Measurements from ENCODE around the gene PTPRG. TPM values are rescaled to one million over a fixed set of nuclear protein-coding genes. Genes with fewer than 3 reads are reported as not detected.

PTPRG gene
- total RNA-seq, 1 experiment from 2014 or later: 0.73 TPM

DNA sequence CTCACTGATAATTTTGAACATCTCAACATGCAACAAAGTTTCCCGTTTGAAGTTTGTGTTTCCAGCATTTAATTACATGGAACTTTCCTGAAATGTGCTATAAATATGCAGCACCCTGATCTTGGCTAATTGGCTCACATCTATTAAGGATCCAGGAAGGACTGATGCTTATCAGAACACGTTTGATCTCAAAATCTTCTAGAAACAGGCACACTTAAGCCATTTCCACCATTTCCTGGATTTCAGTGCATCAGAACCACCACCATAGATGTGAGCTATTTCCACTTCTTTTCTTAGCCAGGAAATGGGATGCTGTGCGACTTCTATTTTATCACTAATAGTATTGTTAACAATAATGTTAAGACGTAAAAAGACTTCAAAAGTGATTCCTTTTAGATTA is 583.1 kb downstream of the PTPRG start:
- no peak overlapping the region for H2AFZ ChIP-seq (ENCODE audit: low read length)
- H3K9me2 ChIP-seq (replicated peaks; ENCODE audit: low read length): no peaks in the 10 kb centered on the region
- 0 out of 2 replicates have a peak, but pooled peaks cover 3% of the 10 kb centered on the region for H3K9me3 ChIP-seq (ENCODE audit: low read length)
- H3K4me3 ChIP-seq (ENCODE audit: low read length): no peak overlapping the region
- H3K9ac ChIP-seq (ENCODE audit: low read length): no peak overlapping the region
- no peaks in the 10 kb centered on the region for H3K79me2 ChIP-seq (ENCODE audit: low read length)
- no peak overlapping the region for H3K27ac ChIP-seq (ENCODE audit: low read length)
- no peak for TF ChIP-seq EZH2 (IDR thresholded peaks at IDR 0.05; ENCODE audit: low read length, unreplicated experiment)
- CTCF ChIA-PET: no interaction called here
- H3K27me3 ChIP-seq (ENCODE audit: low read length): no peaks in the 10 kb centered on the region
- POLR2A ChIA-PET (ENCODE audit: unreplicated experiment): no interaction called here
- no peaks in the 10 kb centered on the region for H3K4me1 ChIP-seq (ENCODE audit: insufficient read depth, low read length)
- no TSS peak for BruUV-seq (replicated peaks)
- DNase-seq (no peak), ATAC-seq (no peak)
- no peaks in the 10 kb centered on the region for H3K36me3 ChIP-seq (ENCODE audit: low read depth, low read length)
- H4K20me1 ChIP-seq (ENCODE audit: low read length): no peaks in the 10 kb centered on the region
- intact Hi-C loops (cut with micrococcal nuclease): no loop called here
- no peaks in the 10 kb centered on the region for H3F3A ChIP-seq (ENCODE audit: low read length, unreplicated experiment)
- no peak overlapping the region for H3K4me2 ChIP-seq (ENCODE audit: low read length)

DNA sequence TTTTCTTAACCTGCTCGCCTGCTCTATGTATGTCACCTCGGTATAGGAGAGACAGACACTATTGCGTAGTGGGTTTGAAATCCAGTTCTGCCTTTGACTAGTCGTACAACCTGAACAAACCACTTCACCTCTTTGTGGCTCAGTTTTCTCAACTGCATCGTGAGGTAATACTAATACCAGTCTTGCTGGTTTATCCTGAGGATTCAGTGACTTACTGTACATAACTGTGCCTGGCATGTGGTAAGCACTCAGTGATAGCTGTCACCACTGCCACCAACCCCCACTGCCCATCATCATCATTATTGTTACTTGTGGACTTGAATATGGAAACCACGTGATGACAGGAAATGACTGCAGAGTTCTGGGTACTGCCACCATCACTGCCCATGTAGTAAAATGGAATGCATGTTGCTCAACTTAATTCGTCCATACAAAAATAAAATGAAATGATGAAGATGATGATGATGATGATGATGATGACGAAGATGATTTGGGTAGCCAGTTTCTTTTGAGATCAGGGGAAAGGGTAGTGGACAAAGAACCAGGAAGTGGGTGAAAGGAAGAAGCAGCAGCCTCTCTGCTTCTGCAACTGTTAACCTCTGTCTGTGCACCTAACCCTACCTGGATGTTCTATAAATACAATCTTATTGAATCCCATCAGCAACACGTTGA is 583.9 kb downstream of the PTPRG start:
- no peak overlapping the region for H3K4me2 ChIP-seq (ENCODE audit: low read length)
- no peaks in the 10 kb centered on the region for H3K4me1 ChIP-seq (ENCODE audit: insufficient read depth, low read length)
- no peak overlapping the region for H3K27ac ChIP-seq (ENCODE audit: low read length)
- ChIA-PET CTCF (no interaction called here), POLR2A (ENCODE audit: unreplicated experiment) (no interaction called here)
- no peaks in the 10 kb centered on the region for H4K20me1 ChIP-seq (ENCODE audit: low read length)
- no peaks in the 10 kb centered on the region for H3K27me3 ChIP-seq (ENCODE audit: low read length)
- H3K4me3 ChIP-seq (ENCODE audit: low read length): no peak overlapping the region
- no peaks in the 10 kb centered on the region for H3K36me3 ChIP-seq (ENCODE audit: low read depth, low read length)
- H3K79me2 ChIP-seq (ENCODE audit: low read length): no peaks in the 10 kb centered on the region
- no peaks in the 10 kb centered on the region for H3K9me2 ChIP-seq (replicated peaks; ENCODE audit: low read length)
- ATAC-seq (no peak), DNase-seq (no peak)
- TF ChIP-seq EZH2 (IDR thresholded peaks at IDR 0.05; ENCODE audit: low read length, unreplicated experiment) (no peak), EZH2phosphoT487 (IDR thresholded peaks at IDR 0.05; ENCODE audit: borderline replicate concordance, low read length) (no peak)
- TF ChIP-seq, protein P1, sequence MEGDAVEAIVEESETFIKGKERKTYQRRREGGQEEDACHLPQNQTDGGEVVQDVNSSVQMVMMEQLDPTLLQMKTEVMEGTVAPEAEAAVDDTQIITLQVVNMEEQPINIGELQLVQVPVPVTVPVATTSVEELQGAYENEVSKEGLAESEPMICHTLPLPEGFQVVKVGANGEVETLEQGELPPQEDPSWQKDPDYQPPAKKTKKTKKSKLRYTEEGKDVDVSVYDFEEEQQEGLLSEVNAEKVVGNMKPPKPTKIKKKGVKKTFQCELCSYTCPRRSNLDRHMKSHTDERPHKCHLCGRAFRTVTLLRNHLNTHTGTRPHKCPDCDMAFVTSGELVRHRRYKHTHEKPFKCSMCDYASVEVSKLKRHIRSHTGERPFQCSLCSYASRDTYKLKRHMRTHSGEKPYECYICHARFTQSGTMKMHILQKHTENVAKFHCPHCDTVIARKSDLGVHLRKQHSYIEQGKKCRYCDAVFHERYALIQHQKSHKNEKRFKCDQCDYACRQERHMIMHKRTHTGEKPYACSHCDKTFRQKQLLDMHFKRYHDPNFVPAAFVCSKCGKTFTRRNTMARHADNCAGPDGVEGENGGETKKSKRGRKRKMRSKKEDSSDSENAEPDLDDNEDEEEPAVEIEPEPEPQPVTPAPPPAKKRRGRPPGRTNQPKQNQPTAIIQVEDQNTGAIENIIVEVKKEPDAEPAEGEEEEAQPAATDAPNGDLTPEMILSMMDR (conservative IDR thresholded peaks at IDR 0.05; ENCODE audit: low read depth, low read length): no peak
- no peak overlapping the region for H2AFZ ChIP-seq (ENCODE audit: low read length)
- no TSS peak for BruUV-seq (replicated peaks)
- 0 out of 2 replicates have a peak, but pooled peaks cover 3% of the 10 kb centered on the region for H3K9me3 ChIP-seq (ENCODE audit: low read length)
- intact Hi-C loops (cut with micrococcal nuclease): no loop called here
- H3K9ac ChIP-seq (ENCODE audit: low read length): no peak overlapping the region
- no peaks in the 10 kb centered on the region for H3F3A ChIP-seq (ENCODE audit: low read length, unreplicated experiment)

DNA sequence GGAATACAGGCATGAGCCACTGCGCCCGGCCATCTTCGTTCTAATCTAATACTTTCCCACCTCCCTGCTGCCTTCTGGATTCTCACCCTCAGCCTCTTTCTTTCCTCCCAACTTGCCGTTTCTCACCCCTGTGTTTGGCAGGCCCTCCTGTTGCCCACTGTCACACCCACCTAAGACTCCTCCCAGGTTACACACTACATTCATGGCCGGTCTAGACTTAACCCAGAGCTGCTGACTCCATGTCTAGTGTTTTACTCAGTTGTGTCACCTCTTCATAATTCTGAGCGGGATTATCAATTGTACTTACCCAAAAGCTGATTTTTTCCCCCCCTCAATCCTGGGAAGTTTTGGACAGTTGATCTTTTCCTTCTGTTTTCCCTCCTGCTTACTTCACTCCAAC is 588.2 kb downstream of the PTPRG start:
- Histone ChIP-seq H3K36me3 (ENCODE audit: low read depth, low read length) (no peaks in the 10 kb centered on the region), H3K27me3 (ENCODE audit: low read length) (no peaks in the 10 kb centered on the region), H2AFZ (ENCODE audit: low read length) (no peak overlapping the region), H3K9me2 (replicated peaks; ENCODE audit: low read length) (no peaks in the 10 kb centered on the region), H3K9ac (ENCODE audit: low read length) (no peak overlapping the region), H3K9me3 (ENCODE audit: low read length) (peaks cover 8% of the 10 kb centered on the region; the same call in 1 of the 2 replicates), H4K20me1 (ENCODE audit: low read length) (no peaks in the 10 kb centered on the region), H3K27ac (ENCODE audit: low read length) (no peak overlapping the region), H3K79me2 (ENCODE audit: low read length) (no peaks in the 10 kb centered on the region), H3K4me3 (ENCODE audit: low read length) (no peak overlapping the region), H3K4me1 (ENCODE audit: insufficient read depth, low read length) (no peaks in the 10 kb centered on the region), H3K4me2 (ENCODE audit: low read length) (no peak overlapping the region), H3F3A (ENCODE audit: low read length, unreplicated experiment) (no peaks in the 10 kb centered on the region)
- ChIA-PET POLR2A (ENCODE audit: unreplicated experiment) (no interaction called here), CTCF (no interaction called here)
- ATAC-seq: no peak
- TF ChIP-seq, protein P1 (conservative IDR thresholded peaks at IDR 0.05; ENCODE audit: low read depth, low read length): no peak
- TF ChIP-seq EZH2phosphoT487 (IDR thresholded peaks at IDR 0.05; ENCODE audit: borderline replicate concordance, low read length) (no peak), EZH2 (IDR thresholded peaks at IDR 0.05; ENCODE audit: low read length, unreplicated experiment) (no peak)
- intact Hi-C loops (cut with micrococcal nuclease): no loop called here
- DNase-seq: no peak
- no TSS peak for BruUV-seq (replicated peaks)

All from PC-3 (cell line).